HTERT RPE-1 (cell line): ENCODE results near the gene RRAS2.

ENCODE experiments used
- in situ Hi-C: fragments of 300-500 bp; cut with MboI; formaldehyde crosslinking; loops from 4 replicates; pipeline ENCODE4 v1.14.3; 2020; ENCODE audit warnings: low sequenced_read_pairs

RRAS2 gene

GRCh38 chr11:14229472-14229871 is 129.5 kb downstream of the RRAS2 start:
- in situ Hi-C loops: no loop called here

- in situ Hi-C loops: no loop called here
Measured at GRCh38 chr11:14228356-14228755, 130.6 kb downstream of the RRAS2 start.
